Mesenchymal stem cell (in vitro differentiated cells and primary cell): Measurements from ENCODE around the gene CACNA2D3.
A peak's percentile ranks its signal among the peaks of the same experiment; 100 is the strongest.

ENCODE experiments used
- DNase-seq: peaks from one replicate; pipeline ENCODE4 v3.0.0-alpha.2; 2013
- H2AFZ ChIP-seq: one replicate; pipeline ENCODE4 v1.6.1; 2013; ENCODE audit warnings: low read depth, mild to moderate bottlenecking, control low read depth, inconsistent platforms, low read length, moderate library complexity
- H2AK5ac ChIP-seq: 2 replicates; pipeline ENCODE4 v1.6.1; 2013; ENCODE audit warnings: low read length, moderate library complexity, mild to moderate bottlenecking, inconsistent platforms; ENCODE audit not compliant: severe bottlenecking
- H2BK120ac ChIP-seq: one replicate; pipeline ENCODE4 v1.6.1; 2013; ENCODE audit warnings: low read depth, mild to moderate bottlenecking, inconsistent platforms, low read length, moderate library complexity
- H2BK12ac ChIP-seq, 2 experiments: one replicate each; pipeline ENCODE4 v1.6.1; 2013; ENCODE audit warnings: inconsistent platforms in 2 of 2, low read length in 2 of 2, mild to moderate bottlenecking in 2 of 2, moderate library complexity in 2 of 2, control low read depth in 1 of 2
- H2BK15ac ChIP-seq: one replicate; pipeline ENCODE4 v1.6.1; 2013; ENCODE audit warnings: mild to moderate bottlenecking, low read depth, inconsistent platforms; ENCODE audit not compliant: poor library complexity, severe bottlenecking
- H2BK5ac ChIP-seq: 2 replicates; pipeline ENCODE4 v1.6.1; 2013; ENCODE audit warnings: low read depth, mild to moderate bottlenecking, low read length, control low read depth, inconsistent platforms; ENCODE audit not compliant: poor library complexity, severe bottlenecking
- H3K14ac ChIP-seq, 2 experiments: one replicate each; pipeline ENCODE4 v1.6.1; 2013; ENCODE audit warnings: inconsistent platforms in 2 of 2, low read length in 2 of 2, control low read depth in 1 of 2, mild to moderate bottlenecking in 1 of 2, moderate library complexity in 1 of 2
- H3K18ac ChIP-seq, 2 experiments: one replicate each; pipeline ENCODE4 v1.6.1; 2013; ENCODE audit warnings: inconsistent platforms in 2 of 2, low read length in 2 of 2, control low read depth in 1 of 2, low read depth in 1 of 2, mild to moderate bottlenecking in 1 of 2
- H3K23ac ChIP-seq, 2 experiments: one replicate each; pipeline ENCODE4 v1.6.1; 2013; ENCODE audit warnings: inconsistent platforms in 2 of 2, low read length in 2 of 2, mild to moderate bottlenecking in 2 of 2, moderate library complexity in 2 of 2, control low read depth in 1 of 2
- H3K27ac ChIP-seq: 2 replicates; pipeline ENCODE4 v1.5.1; 2013; ENCODE audit warnings: mild to moderate bottlenecking, moderate library complexity, low read length, control low read depth, inconsistent platforms; ENCODE audit not compliant: poor library complexity, severe bottlenecking
- H3K27me3 ChIP-seq, 2 experiments: 2 replicates each; pipeline versions ENCODE4 v1.6.1 to v1.7.0; 2013; ENCODE audit warnings: low read length in 2 of 2, mild to moderate bottlenecking in 2 of 2, moderate library complexity in 2 of 2, control low read depth in 1 of 2, inconsistent platforms in 1 of 2; ENCODE audit not compliant: control insufficient read depth in 1 of 2, insufficient read depth in 1 of 2
- H3K36me3 ChIP-seq, 2 experiments: 2 replicates each; pipeline versions ENCODE4 v1.6.1 to v1.7.0; 2013; ENCODE audit warnings: low read length in 2 of 2, control low read depth in 1 of 2, inconsistent platforms in 1 of 2, low read depth in 1 of 2, mild to moderate bottlenecking in 1 of 2; ENCODE audit not compliant: insufficient read depth in 2 of 2, control insufficient read depth in 1 of 2
- H3K4ac ChIP-seq, 2 experiments: one replicate each; pipeline ENCODE4 v1.6.1; 2013; ENCODE audit warnings: inconsistent platforms in 2 of 2, low read length in 2 of 2, mild to moderate bottlenecking in 2 of 2, moderate library complexity in 2 of 2, control low read depth in 1 of 2, low read depth in 1 of 2
- H3K4me1 ChIP-seq: 2 replicates; pipeline ENCODE4 v1.6.1; 2013; ENCODE audit warnings: low read depth, low read length, control low read depth; ENCODE audit not compliant: control insufficient read depth, insufficient read depth
- H3K4me2 ChIP-seq: 2 replicates; pipeline ENCODE4 v1.6.1; 2013; ENCODE audit warnings: low read length, mild to moderate bottlenecking, inconsistent platforms; ENCODE audit not compliant: poor library complexity, severe bottlenecking
- H3K4me3 ChIP-seq, 2 experiments: 2 replicates each; pipeline versions ENCODE4 v1.5.1 to v1.7.0; 2013; ENCODE audit warnings: low read length in 2 of 2, mild to moderate bottlenecking in 2 of 2, control low read depth in 1 of 2, low read depth in 1 of 2; ENCODE audit not compliant: insufficient read depth in 1 of 2
- H3K79me1 ChIP-seq: replicated peaks from 2 replicates; pipeline ENCODE4 v1.6.1; 2013; ENCODE audit warnings: mild to moderate bottlenecking, control low read depth, low read length, inconsistent platforms; ENCODE audit not compliant: poor library complexity, severe bottlenecking
- H3K9ac ChIP-seq: 2 replicates; pipeline ENCODE4 v1.7.0; 2013; ENCODE audit warnings: mild to moderate bottlenecking, low read length, moderate library complexity
- H3K9me3 ChIP-seq: 2 replicates; pipeline ENCODE4 v1.7.0; 2013; ENCODE audit warnings: mild to moderate bottlenecking, low read length; ENCODE audit not compliant: control insufficient read depth
- H4K8ac ChIP-seq: one replicate; pipeline ENCODE4 v1.6.1; 2013; ENCODE audit warnings: inconsistent platforms, mild to moderate bottlenecking, low read length, moderate library complexity
- H4K91ac ChIP-seq: one replicate; pipeline ENCODE4 v1.6.1; 2013; ENCODE audit warnings: mild to moderate bottlenecking, low read length, inconsistent platforms
- WGBS: methylation state at CpG from one replicate; pipeline ENCODE4 v1.1.7; 2013; ENCODE audit warnings: mixed read lengths; 5-methylcytosine and 5-hydroxymethylcytosine counted together

CACNA2D3 gene

GRCh38 chr3:54665016-54665600, 542.8 kb downstream of the CACNA2D3 start:
- Histone ChIP-seq H4K91ac (no peak overlapping the region), H4K8ac (no peak overlapping the region), H3K4me2 (no peak overlapping the region), H2BK5ac (no peak overlapping the region), H2AK5ac (no peak overlapping the region), H3K27me3 (no peaks in the 10 kb centered on the region), H3K9ac (no peak overlapping the region), H3K4ac (no peak overlapping the region), H3K36me3 (no peaks in the 10 kb centered on the region), H2BK12ac (no peak overlapping the region), H3K14ac (no peak overlapping the region), H3K4me3 (no peak overlapping the region), H2BK120ac (no peak overlapping the region), H3K27ac (no peak overlapping the region), H3K4me1 (no peaks in the 10 kb centered on the region), H3K23ac (no peak overlapping the region), H3K79me1 (no peaks in the 10 kb centered on the region), H2AFZ (no peak overlapping the region), H3K9me3 (no peaks in the 10 kb centered on the region), H2BK15ac (no peak overlapping the region), H3K18ac (no peak overlapping the region)
- no peak for DNase-seq
- WGBS = 88% methylated on average over 6 of the region's 8 CpGs

- Histone ChIP-seq H3K4me2 (no peak overlapping the region), H3K18ac (peak overlapping the region in 1 of 2 experiments; percentile 16)
Measured at GRCh38 chr3:54668236-54668635, 545.9 kb downstream of the CACNA2D3 start.

GRCh38 chr3:54670201-54671000, 548.0 kb downstream of the CACNA2D3 start:
- no peak overlapping the region for H3K14ac ChIP-seq
- 65% methylated on average over 6 of the region's 8 CpGs for WGBS
- H3K4me2 ChIP-seq = no peak overlapping the region
- no peaks in the 10 kb centered on the region for H3K27me3 ChIP-seq
- H2AK5ac ChIP-seq = no peak overlapping the region
- no peaks in the 10 kb centered on the region for H3K4me1 ChIP-seq
- H2AFZ ChIP-seq = no peak overlapping the region
- no peak overlapping the region for H2BK15ac ChIP-seq
- H3K23ac ChIP-seq = no peak overlapping the region
- no peak for DNase-seq
- H3K9ac ChIP-seq = no peak overlapping the region
- H3K18ac ChIP-seq = no peak overlapping the region
- no peaks in the 10 kb centered on the region for H3K79me1 ChIP-seq
- H3K4ac ChIP-seq = no peak overlapping the region
- no peak overlapping the region for H2BK120ac ChIP-seq
- H3K4me3 ChIP-seq = no peak overlapping the region
- no peak overlapping the region for H3K27ac ChIP-seq
- H2BK5ac ChIP-seq = no peak overlapping the region
- no peaks in the 10 kb centered on the region for H3K9me3 ChIP-seq
- no peaks in the 10 kb centered on the region for H3K36me3 ChIP-seq
- H4K91ac ChIP-seq = no peak overlapping the region
- no peak overlapping the region for H4K8ac ChIP-seq
- no peak overlapping the region for H2BK12ac ChIP-seq

More at GRCh38 chr3:54668236-54668635, 545.9 kb downstream of the CACNA2D3 start:
- Histone ChIP-seq H3K36me3 (no peaks in the 10 kb centered on the region), H2BK120ac (no peak overlapping the region), H2BK12ac (no peak overlapping the region), H3K14ac (no peak overlapping the region), H3K27me3 (no peaks in the 10 kb centered on the region), H2BK5ac (no peak overlapping the region), H3K4me1 (no peaks in the 10 kb centered on the region), H3K9ac (no peak overlapping the region), H3K23ac (no peak overlapping the region), H3K4ac (no peak overlapping the region), H2AK5ac (no peak overlapping the region), H3K27ac (no peak overlapping the region), H4K8ac (no peak overlapping the region), H3K4me3 (no peak overlapping the region), H4K91ac (no peak overlapping the region), H2AFZ (no peak overlapping the region), H3K79me1 (no peaks in the 10 kb centered on the region), H3K9me3 (no peaks in the 10 kb centered on the region), H2BK15ac (no peak overlapping the region)
- DNase-seq = no peak
- 92% methylated on average over 2 of the region's 3 CpGs for WGBS

- H2BK120ac ChIP-seq = no peak overlapping the region
- no peak overlapping the region for H2BK15ac ChIP-seq
- H4K91ac ChIP-seq = no peak overlapping the region
- H2AFZ ChIP-seq = no peak overlapping the region
- H3K9ac ChIP-seq = no peak overlapping the region
- H3K18ac ChIP-seq = no peak overlapping the region
- H4K8ac ChIP-seq = no peak overlapping the region
- H3K4me1 ChIP-seq = no peaks in the 10 kb centered on the region
- no peak overlapping the region for H2BK5ac ChIP-seq
- H3K79me1 ChIP-seq = no peaks in the 10 kb centered on the region
- WGBS = 69% methylated on average over 2 of the region's 2 CpGs
- H3K4ac ChIP-seq = no peak overlapping the region
- H3K4me3 ChIP-seq = no peak overlapping the region
- no peak overlapping the region for H2BK12ac ChIP-seq
- H3K27me3 ChIP-seq = no peaks in the 10 kb centered on the region
- DNase-seq = no peak
- no peak overlapping the region for H3K27ac ChIP-seq
- H3K14ac ChIP-seq = peak overlapping the region in 1 of 2 experiments; percentile 55
- H3K4me2 ChIP-seq = no peak overlapping the region
- H3K36me3 ChIP-seq = no peaks in the 10 kb centered on the region
- no peak overlapping the region for H2AK5ac ChIP-seq
- no peaks in the 10 kb centered on the region for H3K9me3 ChIP-seq
- H3K23ac ChIP-seq = no peak overlapping the region
Measured at GRCh38 chr3:54671511-54671910, 549.2 kb downstream of the CACNA2D3 start.
